AG04450 (cell line): Measurements from ENCODE around the gene CDH4. TPM values are rescaled to one million over a fixed set of nuclear protein-coding genes. Genes with fewer than 3 reads are reported as not detected.

Experiments used
- CTCF ChIA-PET: fragments of 300-600, 350-600 bp; formaldehyde crosslinking; extraction: SDS; loops from one replicate; lab custom pipeline; 2022; ENCODE audit warnings: antibody characterized with exemption, inconsistent platforms; lab: Charles Lee
- POLR2A ChIA-PET: fragments of 350-600 bp; formaldehyde crosslinking; extraction: SDS; loops from one replicate; lab custom pipeline; 2021; ENCODE audit warnings: antibody characterized with exemption, inconsistent platforms; lab: Yijun Ruan, JAX
- DNase-seq: peaks from one replicate; pipeline ENCODE4 v3.0.0-alpha.2; 2011; ENCODE audit warnings: low read depth, low spot score
- H3K27ac ChIP-seq: one replicate; pipeline ENCODE4 v1.5.1; 2012; ENCODE audit warnings: low read depth, low read length, control low read depth
- H3K27me3 ChIP-seq: one replicate; pipeline ENCODE4 v1.6.0; 2012; ENCODE audit warnings: low read length; ENCODE audit not compliant: control insufficient read depth, insufficient read depth
- H3K4me3 ChIP-seq: 2 replicates; pipeline ENCODE4 v1.5.1; 2011; ENCODE audit warnings: mild to moderate bottlenecking, low read depth, low read length, control low read depth
- H3K9me3 ChIP-seq: 2 replicates; pipeline ENCODE4 v1.5.1; 2012; ENCODE audit warnings: low read length; ENCODE audit not compliant: control insufficient read depth, insufficient read depth
- CTCF ChIP-seq: IDR thresholded peaks from 2 replicates; pipeline ENCODE4 v1.5.1; 2011; ENCODE audit warnings: low read depth, low read length, control low read depth, inconsistent platforms
- polyA plus RNA-seq: library from polyadenylated mRNA; depleted of rRNA; stranded (reverse); fragments of >200 nt; gene quantifications from 2 replicates; pipeline ENCODE4 v1.2.3, GENCODE V29; 2011

Gene CDH4
- polyA plus RNA-seq, 1 experiment = 1.6 TPM

DNA sequence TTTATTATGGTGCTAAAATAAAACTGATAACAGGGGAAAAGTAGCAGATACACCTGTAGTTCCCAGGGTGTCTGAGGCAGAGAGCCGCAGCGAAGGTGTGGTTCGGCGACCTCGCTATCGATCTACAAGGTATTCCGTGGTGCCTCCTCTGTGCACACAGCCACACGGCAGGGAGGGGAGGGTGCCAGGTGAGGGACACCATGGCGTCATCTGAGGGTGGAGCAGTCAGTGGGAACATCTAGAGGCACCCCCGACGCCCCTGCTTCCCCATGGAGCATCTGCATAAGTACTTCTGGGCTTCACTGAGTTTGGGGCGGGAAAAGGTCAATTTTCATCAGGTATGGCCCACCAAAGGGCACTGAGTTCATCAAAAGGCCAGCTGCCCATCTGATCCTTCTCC is 570.3 kb downstream of the CDH4 start:
- Histone ChIP-seq H3K9me3 (0 out of 2 replicates have a peak, but pooled peaks cover 5% of the 10 kb centered on the region), H3K27me3 (no peaks in the 10 kb centered on the region), H3K27ac (no peak overlapping the region), H3K4me3 (no peak overlapping the region)
- DNase-seq = no peak
- TF ChIP-seq CTCF = no peak
- POLR2A ChIA-PET = no interaction called here
- CTCF ChIA-PET = no interaction called here

- H3K4me3 ChIP-seq = no peak overlapping the region
- POLR2A ChIA-PET = no interaction called here
- CTCF ChIA-PET = interaction anchor here (0.6 kb wide), 1 partner anchor 564 kb away, joined by 5 read pairs; no protein-coding TSS in a partner anchor
These were observed 571.2 kb downstream of the CDH4 start for GRCh38 chr20:61823242-61823641.

GRCh38 chr20:61828891-61829290 is 576.8 kb downstream of the CDH4 start:
- ChIA-PET CTCF (no interaction called here), POLR2A (no interaction called here)
- no peak for TF ChIP-seq CTCF
- no peak for DNase-seq
- 0 out of 2 replicates have a peak, but pooled peaks cover 5% of the 10 kb centered on the region for H3K9me3 ChIP-seq
- no peak overlapping the region for H3K27ac ChIP-seq
- peaks cover 2% of the 10 kb centered on the region for H3K27me3 ChIP-seq
- no peak overlapping the region for H3K4me3 ChIP-seq

More at GRCh38 chr20:61823242-61823641, 571.2 kb downstream of the CDH4 start:
- 0 out of 2 replicates have a peak, but pooled peaks cover 5% of the 10 kb centered on the region for H3K9me3 ChIP-seq
- H3K27me3 ChIP-seq = no peaks in the 10 kb centered on the region
- DNase-seq = no peak
- H3K27ac ChIP-seq = no peak overlapping the region
- TF ChIP-seq CTCF = no peak

DNA sequence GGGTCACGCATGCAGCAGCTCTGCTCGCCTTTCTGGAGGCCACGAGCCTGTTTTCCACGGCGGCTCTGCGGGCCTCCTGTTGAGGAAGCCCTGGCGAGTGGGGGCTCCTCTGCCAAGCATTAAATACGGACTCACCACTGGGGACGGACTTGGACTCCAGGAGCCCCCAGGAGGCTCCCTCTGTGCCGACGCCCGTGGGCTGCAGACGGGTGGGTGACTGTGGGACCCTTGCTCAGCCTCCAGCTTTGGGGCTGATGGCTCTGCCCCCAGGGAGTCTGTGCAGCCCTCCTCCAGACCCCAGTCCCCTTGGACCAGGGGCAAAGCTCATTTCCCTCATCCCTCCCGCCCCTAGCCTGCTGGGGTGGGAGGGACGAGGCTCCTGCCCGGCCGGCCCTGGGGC is 577.5 kb downstream of the CDH4 start:
- Histone ChIP-seq H3K4me3 (no peak overlapping the region), H3K27me3 (peaks cover 2% of the 10 kb centered on the region), H3K27ac (no peak overlapping the region), H3K9me3 (0 out of 2 replicates have a peak, but pooled peaks cover 5% of the 10 kb centered on the region)
- POLR2A ChIA-PET = no interaction called here
- CTCF ChIA-PET = no interaction called here
- no peak for DNase-seq
- no peak for TF ChIP-seq CTCF

- no peak for TF ChIP-seq CTCF
- ChIA-PET POLR2A (no interaction called here), CTCF (no interaction called here)
- Histone ChIP-seq H3K27me3 (peaks cover 2% of the 10 kb centered on the region), H3K4me3 (no peak overlapping the region), H3K9me3 (0 out of 2 replicates have a peak, but pooled peaks cover 5% of the 10 kb centered on the region), H3K27ac (no peak overlapping the region)
- DNase-seq = no peak
These were observed 578.3 kb downstream of the CDH4 start for GRCh38 chr20:61830241-61830930.
